ENCODE data around the gene PBRM1.

The PBRM1 gene

DNA sequence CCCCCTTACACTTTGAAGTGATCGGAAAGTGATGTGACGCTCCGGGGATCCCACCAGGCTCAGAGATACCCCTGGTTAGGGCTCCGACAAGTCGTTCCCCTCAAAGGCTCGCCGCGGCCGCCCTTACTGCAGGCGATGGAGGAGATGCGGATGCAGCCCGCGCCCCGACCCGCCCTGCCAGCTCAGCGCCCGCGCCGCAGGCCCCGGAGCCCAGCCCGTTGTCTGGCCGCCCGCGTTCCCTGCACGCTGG, 19.6 kb upstream of the PBRM1 start:
- Histone ChIP-seq H3K36me3 (peaks cover 22% of the 10 kb centered on the region), H3K27me3 (ENCODE audit: insufficient read depth, low read depth, severe bottlenecking) (no peaks in the 10 kb centered on the region), H3K9me3 (ENCODE audit: severe bottlenecking) (no peaks in the 10 kb centered on the region), H3K27ac (peak overlapping the region; percentile 90), H3K4me3 (ENCODE audit: low read depth, low read length) (peak overlapping the region; percentile 97)
- DNase-seq: no peak
- TF ChIP-seq, protein P1, sequence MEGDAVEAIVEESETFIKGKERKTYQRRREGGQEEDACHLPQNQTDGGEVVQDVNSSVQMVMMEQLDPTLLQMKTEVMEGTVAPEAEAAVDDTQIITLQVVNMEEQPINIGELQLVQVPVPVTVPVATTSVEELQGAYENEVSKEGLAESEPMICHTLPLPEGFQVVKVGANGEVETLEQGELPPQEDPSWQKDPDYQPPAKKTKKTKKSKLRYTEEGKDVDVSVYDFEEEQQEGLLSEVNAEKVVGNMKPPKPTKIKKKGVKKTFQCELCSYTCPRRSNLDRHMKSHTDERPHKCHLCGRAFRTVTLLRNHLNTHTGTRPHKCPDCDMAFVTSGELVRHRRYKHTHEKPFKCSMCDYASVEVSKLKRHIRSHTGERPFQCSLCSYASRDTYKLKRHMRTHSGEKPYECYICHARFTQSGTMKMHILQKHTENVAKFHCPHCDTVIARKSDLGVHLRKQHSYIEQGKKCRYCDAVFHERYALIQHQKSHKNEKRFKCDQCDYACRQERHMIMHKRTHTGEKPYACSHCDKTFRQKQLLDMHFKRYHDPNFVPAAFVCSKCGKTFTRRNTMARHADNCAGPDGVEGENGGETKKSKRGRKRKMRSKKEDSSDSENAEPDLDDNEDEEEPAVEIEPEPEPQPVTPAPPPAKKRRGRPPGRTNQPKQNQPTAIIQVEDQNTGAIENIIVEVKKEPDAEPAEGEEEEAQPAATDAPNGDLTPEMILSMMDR (IDR thresholded peaks at IDR 0.05; ENCODE audit: low read depth, low read length): no peak

DNA sequence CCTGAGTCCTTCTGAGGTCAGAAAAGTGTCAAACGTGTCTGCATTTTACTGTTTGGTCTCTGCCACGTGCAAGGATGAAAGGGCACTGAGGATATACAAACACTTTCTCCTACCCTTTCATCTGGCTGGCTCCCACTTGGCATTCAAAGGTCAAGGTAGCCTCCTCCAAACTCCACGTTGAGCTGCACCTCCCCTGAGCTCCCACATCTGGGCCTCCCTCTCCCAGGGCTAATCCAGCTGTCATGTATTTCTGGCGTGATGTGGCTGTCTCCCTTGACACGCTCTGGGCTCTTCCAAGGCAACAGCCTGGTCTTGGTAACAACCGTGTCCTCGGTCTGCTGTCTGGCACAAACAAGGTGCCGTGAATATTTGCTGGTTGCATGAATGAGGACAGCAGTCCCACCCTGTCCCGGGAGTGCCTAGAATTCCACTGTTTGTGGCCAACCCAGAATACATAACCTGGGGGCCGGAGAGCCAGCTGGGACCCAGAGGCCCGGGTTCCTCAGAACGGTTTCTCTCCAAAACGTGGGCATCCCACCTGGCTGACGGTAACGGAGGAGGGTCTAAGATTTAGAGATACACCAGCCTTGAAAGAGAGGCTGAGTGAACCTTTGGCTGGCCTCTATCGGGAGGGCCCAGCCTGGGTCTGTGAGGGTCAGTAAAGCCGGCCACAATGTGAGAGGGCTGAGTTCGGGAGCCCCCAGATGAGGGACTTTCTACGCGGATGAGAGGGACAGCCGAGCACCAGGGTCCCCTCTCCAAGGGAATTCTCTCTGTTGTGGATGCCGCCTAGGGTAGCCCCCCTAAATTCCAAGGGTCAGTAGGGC, 19.1 kb upstream of the PBRM1 start:
- Histone ChIP-seq H3K27me3 (ENCODE audit: insufficient read depth, low read depth, severe bottlenecking) (no peaks in the 10 kb centered on the region), H3K9me3 (ENCODE audit: severe bottlenecking) (no peaks in the 10 kb centered on the region), H3K27ac (peak overlapping the region; percentile 90), H3K4me3 (ENCODE audit: low read depth, low read length) (peak overlapping the region; percentile 97), H3K36me3 (peaks cover 17% of the 10 kb centered on the region)
- no peak for DNase-seq
- TF ChIP-seq, protein P1 (IDR thresholded peaks at IDR 0.05; ENCODE audit: low read depth, low read length): no peak

DNA sequence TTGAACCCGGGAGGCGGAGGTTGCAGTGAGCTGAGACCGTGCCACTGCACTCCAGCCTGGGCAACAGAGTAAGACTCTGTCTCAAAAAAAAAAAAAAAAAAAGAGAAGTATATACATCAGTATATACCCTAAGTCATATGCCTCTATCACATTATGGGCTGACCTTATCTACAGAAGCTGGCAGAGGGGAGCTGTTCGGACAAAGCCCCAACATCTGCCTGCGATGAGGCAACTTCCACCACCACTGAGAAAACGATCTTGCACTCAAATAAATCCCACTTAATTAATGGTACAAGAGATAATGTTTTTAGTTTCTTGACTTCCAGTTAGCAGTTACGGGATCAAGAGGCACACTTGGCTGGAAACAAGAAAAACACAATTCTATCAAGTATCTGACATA, 17.6 kb upstream of the PBRM1 start:
- Histone ChIP-seq H3K27me3 (ENCODE audit: insufficient read depth, low read depth, severe bottlenecking) (no peaks in the 10 kb centered on the region), H3K4me3 (ENCODE audit: low read depth, low read length) (peak overlapping the region; percentile 97), H3K9me3 (ENCODE audit: severe bottlenecking) (no peaks in the 10 kb centered on the region), H3K27ac (peak overlapping the region; percentile 90), H3K36me3 (peaks cover 17% of the 10 kb centered on the region)
- TF ChIP-seq, protein P1 (IDR thresholded peaks at IDR 0.05; ENCODE audit: low read depth, low read length): no peak
- DNase-seq: no peak

DNA sequence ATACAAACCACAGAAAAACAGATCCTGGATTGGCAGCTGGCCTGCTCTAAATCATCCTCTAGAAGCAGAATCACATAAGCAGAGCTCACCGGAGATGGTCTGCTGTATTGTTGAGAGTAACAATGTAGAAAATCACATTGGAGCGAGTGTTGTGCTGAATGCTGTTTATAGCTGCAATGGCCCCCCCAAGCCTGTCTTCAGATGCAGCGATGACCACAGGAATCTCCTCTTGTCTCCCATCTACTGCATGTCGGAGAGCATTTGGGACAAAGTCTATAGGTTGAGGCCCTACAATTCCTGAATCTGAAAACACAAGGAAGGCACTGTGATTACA, 11.9 kb upstream of the PBRM1 start:
- H3K4me3 ChIP-seq (ENCODE audit: low read depth, low read length): no peak overlapping the region
- no peak overlapping the region for H3K27ac ChIP-seq
- TF ChIP-seq, protein P1 (IDR thresholded peaks at IDR 0.05; ENCODE audit: low read depth, low read length): no peak
- H3K36me3 ChIP-seq: peaks cover 66% of the 10 kb centered on the region
- DNase-seq: no peak
- no peaks in the 10 kb centered on the region for H3K9me3 ChIP-seq (ENCODE audit: severe bottlenecking)
- no peaks in the 10 kb centered on the region for H3K27me3 ChIP-seq (ENCODE audit: insufficient read depth, low read depth, severe bottlenecking)

DNA sequence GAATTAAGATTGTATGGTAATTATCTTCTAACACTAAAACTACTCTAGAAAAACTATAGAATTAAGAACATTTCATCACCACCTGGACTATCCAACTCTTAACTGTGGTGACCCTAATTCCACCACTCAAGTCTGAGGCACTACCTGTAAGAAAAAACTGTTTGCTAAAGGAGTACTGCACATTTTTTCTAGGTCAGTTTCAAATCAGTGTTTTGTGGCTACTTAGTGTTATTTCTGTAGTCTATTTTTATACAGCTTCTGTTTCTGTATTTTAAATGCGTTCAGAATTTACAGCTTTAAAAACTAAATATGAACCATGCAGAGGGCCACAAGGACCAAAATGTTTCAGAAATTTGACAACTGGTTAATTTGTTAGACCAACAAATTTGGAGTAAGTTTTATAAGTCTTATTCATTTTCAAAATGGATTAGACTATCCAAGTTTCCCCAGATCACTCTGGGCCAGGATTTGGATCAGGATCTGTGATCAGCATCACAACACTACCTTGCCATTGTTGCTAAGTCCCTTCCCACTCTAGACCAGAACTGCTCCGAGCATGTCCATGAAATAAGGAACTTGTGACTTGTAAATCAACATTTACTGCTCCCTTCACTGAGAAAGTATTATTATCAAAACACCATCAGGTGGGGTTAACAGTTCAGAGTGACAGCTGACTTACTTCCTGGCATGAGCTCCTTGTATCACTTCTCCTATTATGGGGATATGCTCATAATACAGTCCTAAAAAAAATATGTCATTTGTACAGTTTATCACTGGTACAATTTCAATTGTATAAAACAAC, 11.3 kb upstream of the PBRM1 start:
- Histone ChIP-seq H3K36me3 (peaks cover 72% of the 10 kb centered on the region), H3K9me3 (ENCODE audit: severe bottlenecking) (no peaks in the 10 kb centered on the region), H3K27me3 (ENCODE audit: insufficient read depth, low read depth, severe bottlenecking) (no peaks in the 10 kb centered on the region), H3K4me3 (ENCODE audit: low read depth, low read length) (no peak overlapping the region), H3K27ac (no peak overlapping the region)
- DNase-seq: no peak
- TF ChIP-seq, protein P1 (IDR thresholded peaks at IDR 0.05; ENCODE audit: low read depth, low read length): no peak
